GM20431 (cell line): Measurements from ENCODE around the gene EFCAB6.

ENCODE experiments used
- in situ Hi-C: fragments of 300-500 bp; cut with MseI, MboI; formaldehyde crosslinking; loops from one replicate; pipeline ENCODE4 v1.15.0; 2020; ENCODE audit warnings: low sequenced_read_pairs; ENCODE audit not compliant: unreplicated experiment

The EFCAB6 gene

GRCh38 chr22:43564859-43565258 is 247.2 kb downstream of the EFCAB6 start:
- in situ Hi-C loops = no loop called here

GRCh38 chr22:43563571-43563970 is 248.5 kb downstream of the EFCAB6 start:
- in situ Hi-C loops = no loop called here

- in situ Hi-C loops = no loop called here
These were observed 249.3 kb downstream of the EFCAB6 start for GRCh38 chr22:43562843-43563242.

GRCh38 chr22:43561415-43562178 is 250.5 kb downstream of the EFCAB6 start:
- in situ Hi-C loops = no loop called here

GRCh38 chr22:43560651-43561050 is 251.5 kb downstream of the EFCAB6 start:
- in situ Hi-C loops = no loop called here

GRCh38 chr22:43555561-43556515 is 256.3 kb downstream of the EFCAB6 start:
- in situ Hi-C loops = no loop called here

DNA sequence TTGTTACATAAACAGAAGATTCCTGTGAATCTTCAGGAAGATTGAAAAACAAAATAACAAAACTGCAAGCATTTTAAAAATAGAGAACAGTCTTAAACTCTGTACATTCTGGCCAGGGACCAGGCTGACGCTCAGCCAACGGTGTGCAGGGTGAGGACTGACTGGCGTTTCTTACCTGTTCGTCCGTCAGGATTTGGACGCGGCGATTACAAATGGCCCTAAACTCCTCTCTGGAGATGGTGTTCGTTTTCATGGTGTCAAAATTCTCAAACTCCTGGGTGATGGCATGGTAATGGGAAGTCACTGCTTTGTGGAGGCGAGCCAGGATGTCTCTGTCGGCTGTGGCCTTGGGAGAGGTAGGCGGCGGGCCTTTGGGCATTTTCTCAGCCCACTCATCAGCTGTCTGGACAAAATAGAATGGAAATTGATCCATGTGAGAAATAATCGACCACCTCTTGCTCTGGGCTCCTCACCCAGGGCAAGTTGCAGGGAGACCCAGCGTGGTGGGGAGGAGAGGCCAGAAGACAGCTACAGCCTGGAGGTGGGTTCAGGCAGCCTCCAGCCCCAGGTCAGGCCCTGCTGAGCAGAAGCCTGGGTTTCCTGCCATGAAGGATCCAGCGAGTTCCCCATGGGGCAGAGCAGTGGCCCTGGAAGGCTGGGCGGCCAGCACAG is 257.3 kb downstream of the EFCAB6 start:
- in situ Hi-C loops = no loop called here

DNA sequence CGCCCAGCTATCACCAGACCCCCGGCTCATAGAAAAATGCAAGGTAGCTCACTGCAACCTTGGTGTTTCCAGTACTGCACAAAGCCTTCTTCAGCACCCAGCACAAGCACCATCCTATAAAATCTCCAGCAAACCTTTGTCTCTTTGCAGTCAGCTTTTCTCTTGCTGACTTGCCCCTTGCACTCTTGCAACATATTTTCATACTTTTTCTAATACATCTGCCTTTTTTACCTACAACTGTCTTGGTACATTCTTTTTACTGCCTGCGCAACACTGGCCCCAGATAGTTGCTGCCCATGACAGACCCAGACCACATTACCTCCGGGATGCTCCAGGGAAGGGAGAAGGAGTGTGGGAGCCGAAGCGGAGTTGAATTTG is 257.9 kb downstream of the EFCAB6 start:
- in situ Hi-C loops = no loop called here

DNA sequence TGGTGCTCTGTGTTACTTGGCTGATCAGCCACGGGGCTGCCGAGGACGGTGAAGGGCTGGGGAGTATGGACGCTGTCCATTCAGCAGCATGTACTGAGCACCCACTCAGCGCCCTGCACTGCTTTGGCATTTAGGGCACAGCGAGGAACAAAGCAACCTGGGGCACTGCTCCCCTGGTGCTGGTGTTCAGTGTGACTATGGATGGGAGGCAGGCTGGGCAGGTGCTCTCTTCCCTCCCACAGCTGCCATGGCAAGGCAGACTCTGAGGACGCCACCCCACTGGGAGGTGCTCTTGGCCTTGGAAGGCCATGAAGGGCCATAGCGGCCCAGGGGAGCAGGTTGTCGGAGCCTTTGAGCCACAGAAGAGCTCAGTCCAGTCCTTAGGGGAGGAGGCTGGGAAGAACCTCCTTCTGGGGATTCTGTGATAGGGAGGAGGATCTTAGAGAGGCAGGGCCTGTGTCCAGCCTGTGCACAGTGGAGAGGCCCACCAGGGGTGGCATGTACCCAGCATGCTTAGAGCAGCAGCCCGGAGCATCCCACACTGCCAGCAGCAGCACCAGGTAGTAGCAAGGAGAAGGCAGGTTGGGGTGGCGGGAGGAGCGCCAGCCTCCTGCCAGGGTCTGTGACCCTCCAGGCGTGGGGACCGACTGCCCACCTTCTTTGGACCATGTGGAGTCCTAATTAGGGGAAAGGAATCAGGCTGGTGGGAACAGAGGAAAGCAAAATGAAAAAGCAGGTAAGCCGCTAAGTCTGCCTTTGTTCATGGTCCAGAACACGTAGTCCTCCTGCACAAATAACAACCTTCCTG is 258.4 kb downstream of the EFCAB6 start:
- in situ Hi-C loops = no loop called here

DNA sequence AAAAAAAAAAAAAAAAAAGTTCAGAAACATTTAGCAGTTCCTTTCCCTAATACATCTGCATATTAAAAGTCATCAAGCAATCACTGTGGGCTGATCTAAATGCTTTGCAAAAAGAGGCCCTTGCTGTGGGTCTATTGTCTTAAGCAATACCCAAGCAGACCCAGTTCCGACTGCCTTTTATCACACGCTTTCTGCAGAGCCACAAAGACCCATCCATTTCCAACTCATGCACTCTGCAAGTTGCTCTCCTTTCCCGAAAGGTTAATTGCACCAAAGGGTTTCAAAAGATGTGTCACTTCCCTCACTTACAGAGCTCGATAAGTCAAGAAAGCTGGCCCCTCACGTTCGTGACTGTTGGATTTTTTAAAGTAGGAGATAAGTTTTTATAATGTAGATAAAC is 261.4 kb downstream of the EFCAB6 start:
- in situ Hi-C loops = no loop called here

DNA sequence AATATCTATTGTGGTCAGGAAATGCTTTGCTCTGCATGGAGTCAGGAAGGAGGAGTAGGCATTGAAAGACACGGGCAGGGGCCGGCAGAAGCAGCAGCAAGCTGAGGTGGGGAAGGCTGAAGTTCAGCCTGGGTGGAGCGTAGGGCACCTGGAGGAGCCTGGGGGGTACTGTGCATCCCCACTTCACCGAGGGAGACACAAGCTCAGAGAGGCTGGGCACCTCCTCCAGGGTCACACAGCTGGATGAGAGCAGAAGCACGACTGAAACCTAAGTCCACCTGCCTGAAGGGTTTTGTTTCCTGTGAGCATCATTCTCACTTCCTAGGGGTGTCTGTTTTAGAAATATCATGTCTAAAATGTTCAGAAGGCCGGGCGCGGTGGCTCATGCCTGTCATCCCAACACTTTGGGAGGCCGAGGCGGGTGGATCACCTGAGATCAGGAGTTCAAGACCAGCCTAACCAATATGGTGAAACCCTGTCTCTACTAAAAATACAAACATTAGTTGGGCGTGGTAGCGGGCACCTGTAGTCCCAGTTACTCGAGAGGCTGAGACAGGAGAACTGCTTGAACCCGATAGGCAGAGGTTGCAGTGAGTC is 262.0 kb downstream of the EFCAB6 start:
- in situ Hi-C loops = no loop called here

DNA sequence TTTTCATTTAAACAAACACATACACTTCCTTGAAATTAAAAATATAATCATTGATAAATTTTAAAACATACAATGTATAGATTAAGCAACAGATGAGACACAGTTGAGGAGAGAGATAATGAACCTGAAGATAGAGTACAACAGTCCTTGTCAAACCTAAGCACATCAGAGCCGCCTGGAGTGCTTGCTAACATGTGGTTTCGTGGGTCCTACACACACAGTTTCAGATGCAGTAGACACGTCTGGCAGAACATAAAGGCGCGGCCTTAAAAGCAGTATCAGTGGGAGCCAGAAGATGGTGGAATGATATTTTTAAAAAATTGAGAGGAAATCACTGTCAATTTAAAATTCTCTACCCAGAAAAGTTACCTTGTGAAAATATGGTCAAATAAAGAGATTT is 265.9 kb downstream of the EFCAB6 start:
- in situ Hi-C loops = no loop called here

- in situ Hi-C loops = no loop called here
These were observed 267.8 kb downstream of the EFCAB6 start for GRCh38 chr22:43544289-43544673.

GRCh38 chr22:43543522-43544288 is 268.4 kb downstream of the EFCAB6 start:
- in situ Hi-C loops = no loop called here

DNA sequence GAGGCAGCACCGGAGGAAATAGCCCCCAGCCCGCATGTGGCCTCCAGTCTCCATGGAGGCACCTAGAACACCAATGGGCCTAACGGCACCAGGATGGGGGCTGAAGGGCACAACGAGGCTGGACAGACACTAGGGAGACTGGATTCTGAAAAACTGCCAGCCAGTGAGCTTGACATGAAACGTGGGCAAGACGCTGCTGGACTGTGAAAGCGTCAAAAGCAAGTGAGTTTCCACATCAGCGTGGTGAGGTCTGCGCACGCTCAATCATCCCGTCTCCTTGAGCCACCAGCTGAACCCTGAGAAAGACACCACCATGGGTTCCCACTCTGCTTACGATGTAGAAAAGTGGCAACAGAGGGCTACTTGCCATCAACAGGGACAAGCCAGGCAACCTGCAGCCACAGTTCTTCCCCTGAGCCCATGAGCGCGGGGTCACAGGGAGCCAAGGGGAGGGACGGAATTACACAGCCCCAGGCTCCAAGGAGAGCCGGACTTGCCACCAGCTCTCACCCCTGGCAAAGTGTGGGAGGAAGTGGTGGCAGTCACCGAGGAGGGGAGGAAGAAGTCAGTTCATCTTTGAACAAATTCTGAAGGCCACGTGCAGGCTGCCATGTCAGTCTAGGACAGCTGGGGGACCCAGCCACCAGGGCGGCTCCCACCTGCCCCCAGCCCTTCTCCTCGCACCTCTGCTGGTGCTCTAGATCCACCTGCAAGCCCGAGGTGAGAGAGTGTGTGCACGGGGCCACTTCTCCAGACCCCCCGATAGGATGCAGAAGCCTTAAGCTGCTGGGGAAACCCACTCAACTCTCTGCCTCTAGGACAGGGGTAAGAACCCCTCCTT is 269.2 kb downstream of the EFCAB6 start:
- in situ Hi-C loops = no loop called here

GRCh38 chr22:43541462-43542407 is 270.4 kb downstream of the EFCAB6 start:
- in situ Hi-C loops = no loop called here

GRCh38 chr22:43541022-43541421 is 271.1 kb downstream of the EFCAB6 start:
- in situ Hi-C loops = no loop called here
